ENCODE data around the gene NQO2. TPM values are rescaled to one million over a fixed set of nuclear protein-coding genes. Genes with fewer than 3 reads are reported as not detected.

NQO2 gene
- total and polyA plus RNA-seq, 2 of the 13 experiments (the other 11 are each of a cell fraction or from before 2014, with no cell fraction given) = 32.2 to 56.5 TPM

GRCh38 chr6:3053231-3053508 lies 53.5 kb downstream of the NQO2 start (continued):
- TF ChIP-seq ZHX1 (CRISPR knock-in tag; IDR thresholded peaks at IDR 0.05; ENCODE audit: low read depth) (0 out of 2 replicates have a peak, but pooled peaks have one; percentile 2), TBX2 (CRISPR knock-in tag; IDR thresholded peaks at IDR 0.05; ENCODE audit: borderline replicate concordance) (no peak), ZHX2 (IDR thresholded peaks at IDR 0.05; ENCODE audit: low read depth) (0 out of 2 replicates have a peak, but pooled peaks have one; percentile 5), ZHX2 (CRISPR knock-in tag; IDR thresholded peaks at IDR 0.05; ENCODE audit: borderline replicate concordance) (no peak), ESRRA (CRISPR knock-in tag; IDR thresholded peaks at IDR 0.05; ENCODE audit: low read depth) (peak; percentile 13; the same call in 1 of the 2 replicates), ZBTB7B (CRISPR knock-in tag; IDR thresholded peaks at IDR 0.05) (peak; percentile 92), SOX13 (IDR thresholded peaks at IDR 0.05) (0 out of 2 replicates have a peak, but pooled peaks have one; percentile 10), SOX13 (CRISPR knock-in tag; conservative IDR thresholded peaks at IDR 0.05 in 1 of 2, IDR thresholded peaks at IDR 0.05 in 1 of 2) (peak in 1 of 2 experiments; percentile 28; a peak in 2 of 4 replicates), KIAA2018 (CRISPR knock-in tag; IDR thresholded peaks at IDR 0.05; ENCODE audit: borderline replicate concordance) (0 out of 2 replicates have a peak, but pooled peaks have one; percentile 40), ZSCAN22 (CRISPR knock-in tag; IDR thresholded peaks at IDR 0.05) (0 out of 2 replicates have a peak, but pooled peaks have one; percentile 6)
- TF ChIP-seq, protein P1, sequence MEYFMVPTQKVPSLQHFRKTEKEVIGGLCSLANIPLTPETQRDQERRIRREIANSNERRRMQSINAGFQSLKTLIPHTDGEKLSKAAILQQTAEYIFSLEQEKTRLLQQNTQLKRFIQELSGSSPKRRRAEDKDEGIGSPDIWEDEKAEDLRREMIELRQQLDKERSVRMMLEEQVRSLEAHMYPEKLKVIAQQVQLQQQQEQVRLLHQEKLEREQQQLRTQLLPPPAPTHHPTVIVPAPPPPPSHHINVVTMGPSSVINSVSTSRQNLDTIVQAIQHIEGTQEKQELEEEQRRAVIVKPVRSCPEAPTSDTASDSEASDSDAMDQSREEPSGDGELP (IDR thresholded peaks at IDR 0.05; ENCODE audit: borderline replicate concordance, low read depth) = peak; percentile 5; the same call in 1 of the 2 replicates
